GM12801 (cell line): ENCODE measurements around the gene ANKRD42.

Experiments used
- TF ChIP-seq, protein P1 (sequence below): IDR thresholded peaks from one replicate; pipeline ENCODE4 v1.5.1; 2011; ENCODE audit warnings: control low read depth; ENCODE audit not compliant: insufficient read length; ENCODE audit errors: extremely low read depth

ANKRD42 gene

DNA sequence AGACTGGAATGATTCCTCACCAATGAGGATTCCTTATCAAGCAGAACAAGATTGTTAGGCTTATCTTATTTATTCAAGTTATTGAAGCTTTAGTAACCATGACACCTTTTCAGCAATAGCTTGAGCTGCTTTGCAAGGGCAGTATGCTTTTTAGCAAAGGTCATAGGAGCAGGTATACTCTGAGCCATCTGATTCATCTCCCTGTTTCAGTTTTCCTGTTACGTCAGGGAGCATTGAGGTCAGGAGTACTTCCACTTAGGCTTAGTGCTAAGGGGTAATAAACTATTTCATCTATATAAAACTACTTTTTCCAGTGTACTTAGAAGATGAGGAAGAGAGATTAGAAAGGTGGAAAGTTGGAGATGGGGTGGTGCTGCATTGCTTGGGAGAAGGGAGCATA is 17.7 kb upstream of the ANKRD42 start:
- TF ChIP-seq, protein P1, sequence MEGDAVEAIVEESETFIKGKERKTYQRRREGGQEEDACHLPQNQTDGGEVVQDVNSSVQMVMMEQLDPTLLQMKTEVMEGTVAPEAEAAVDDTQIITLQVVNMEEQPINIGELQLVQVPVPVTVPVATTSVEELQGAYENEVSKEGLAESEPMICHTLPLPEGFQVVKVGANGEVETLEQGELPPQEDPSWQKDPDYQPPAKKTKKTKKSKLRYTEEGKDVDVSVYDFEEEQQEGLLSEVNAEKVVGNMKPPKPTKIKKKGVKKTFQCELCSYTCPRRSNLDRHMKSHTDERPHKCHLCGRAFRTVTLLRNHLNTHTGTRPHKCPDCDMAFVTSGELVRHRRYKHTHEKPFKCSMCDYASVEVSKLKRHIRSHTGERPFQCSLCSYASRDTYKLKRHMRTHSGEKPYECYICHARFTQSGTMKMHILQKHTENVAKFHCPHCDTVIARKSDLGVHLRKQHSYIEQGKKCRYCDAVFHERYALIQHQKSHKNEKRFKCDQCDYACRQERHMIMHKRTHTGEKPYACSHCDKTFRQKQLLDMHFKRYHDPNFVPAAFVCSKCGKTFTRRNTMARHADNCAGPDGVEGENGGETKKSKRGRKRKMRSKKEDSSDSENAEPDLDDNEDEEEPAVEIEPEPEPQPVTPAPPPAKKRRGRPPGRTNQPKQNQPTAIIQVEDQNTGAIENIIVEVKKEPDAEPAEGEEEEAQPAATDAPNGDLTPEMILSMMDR: no peak

DNA sequence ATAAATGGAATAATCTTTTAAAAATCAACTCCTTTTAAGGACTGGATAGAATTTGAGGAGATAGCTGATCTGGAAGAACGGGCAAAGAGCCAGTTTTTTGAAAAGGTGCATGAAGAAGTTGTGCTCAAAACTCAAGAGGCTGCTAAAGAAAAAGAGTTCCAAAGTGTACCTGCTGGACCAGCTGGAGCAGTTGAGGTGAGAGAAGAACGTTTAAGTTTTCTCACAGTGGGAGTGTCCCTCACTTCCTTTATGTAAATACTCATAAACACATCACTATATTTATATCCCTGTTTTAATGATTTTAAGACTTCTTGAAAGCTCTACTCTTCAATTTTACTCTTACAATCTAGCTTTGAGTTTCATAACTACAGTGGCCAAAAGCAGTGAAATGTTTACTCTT is 11.7 kb upstream of the ANKRD42 start:
- TF ChIP-seq, protein P1: no peak

GRCh38 chr11:83185767-83186166 is 7.7 kb upstream of the ANKRD42 start:
- TF ChIP-seq, protein P1: no peak

GRCh38 chr11:83187465-83187864 is 6.0 kb upstream of the ANKRD42 start:
- TF ChIP-seq, protein P1: no peak

GRCh38 chr11:83191491-83191890 is 2.0 kb upstream of the ANKRD42 start:
- TF ChIP-seq, protein P1: no peak

DNA sequence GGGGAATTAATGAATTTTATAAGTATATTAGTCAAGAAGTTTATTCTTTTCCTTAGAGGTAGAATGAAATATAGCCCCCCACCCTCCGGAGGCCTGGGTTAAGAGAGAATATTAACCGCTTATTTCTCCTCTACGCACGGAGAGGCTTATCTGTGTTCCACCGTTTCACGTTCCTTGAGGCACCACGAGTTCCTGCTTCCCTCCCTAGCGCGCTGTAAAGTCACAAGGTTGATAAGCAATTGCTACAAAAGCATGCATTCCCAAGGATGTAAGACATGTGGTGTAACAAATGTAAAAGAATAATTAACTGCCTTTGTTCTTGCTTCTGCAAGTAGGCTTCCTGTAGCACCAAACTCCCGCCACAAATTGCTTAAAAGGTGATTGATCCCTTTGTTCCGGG is 1.5 kb upstream of the ANKRD42 start:
- TF ChIP-seq, protein P1: no peak

DNA sequence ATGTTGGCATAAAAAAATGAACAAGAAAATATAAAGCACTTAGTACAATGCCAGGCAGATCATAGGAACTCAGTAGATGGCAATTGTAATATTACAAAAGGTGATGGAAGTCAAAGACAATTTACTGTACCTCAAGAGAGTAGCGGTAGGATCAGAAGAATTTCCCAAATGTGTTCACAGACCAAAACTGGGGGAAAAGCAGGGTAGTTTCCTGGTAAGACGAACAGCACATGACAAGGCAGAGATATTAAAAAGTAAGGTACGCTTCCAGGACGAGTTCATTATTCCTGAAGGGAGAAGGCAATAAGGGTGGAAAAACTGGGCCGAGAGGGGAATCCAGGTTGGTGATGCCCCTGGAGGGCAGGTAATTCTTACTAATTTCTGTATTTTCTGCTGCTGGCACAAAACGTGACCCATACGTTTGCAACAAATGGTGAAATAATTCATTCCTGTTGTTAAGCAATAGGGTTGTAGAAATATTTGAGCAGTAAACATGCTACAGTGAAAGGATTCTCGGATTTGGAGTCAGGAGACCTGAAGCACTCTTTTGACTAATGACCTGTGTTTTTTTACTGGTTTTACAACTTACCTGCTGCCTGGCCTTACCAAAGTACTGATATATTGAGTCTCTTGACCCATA is 786 bp upstream of the ANKRD42 start:
- TF ChIP-seq, protein P1: no peak
